C4-2B (cell line): ENCODE data around the gene UNG.

Experiments used
- CTCF ChIP-seq: fragments of 450-650 bp; conservative IDR thresholded peaks from 2 replicates; pipeline ENCODE4 v1.5.1; 2017; ENCODE audit warnings: mild to moderate bottlenecking
- ZFX ChIP-seq: fragments of 450-650 bp; IDR thresholded peaks from 2 replicates; pipeline ENCODE4 v1.6.1; 2017

- no peak for TF ChIP-seq CTCF
- no peak for TF ChIP-seq ZFX
Observed at GRCh38 chr12:109120557-109120956, 23.2 kb downstream of the UNG start.
